SK-N-SH (cell line): ENCODE data around the gene CRACR2A. TPM values are rescaled to one million over a fixed set of nuclear protein-coding genes. Genes with fewer than 3 reads are reported as not detected.

ENCODE experiments used
- CTCF ChIA-PET: fragments of 300-600, 350-600 bp; formaldehyde crosslinking; extraction: SDS; loops from one replicate; lab custom pipeline; 2021; lab: Yijun Ruan, JAX
- POLR2A ChIA-PET: fragments of 350-600 bp; sonication (Branson Sonifier 250); formaldehyde crosslinking; extraction: SDS; loops from one replicate; lab custom pipeline; 2020; ENCODE audit warnings: antibody characterized with exemption, inconsistent platforms; lab: Yijun Ruan, JAX
- DNase-seq: peaks from one replicate; pipeline ENCODE4 v3.0.0; 2012
- H2AFZ ChIP-seq: fragments of 200-600 bp; sonication (generic); 2 replicates; pipeline ENCODE4 v1.8.1; 2016; ENCODE audit warnings: antibody characterized with exemption, mild to moderate bottlenecking, low read depth
- H3F3A ChIP-seq: fragments of 200-600 bp; sonication (generic); replicated peaks from 2 replicates; pipeline ENCODE3; 2016; ENCODE audit warnings: antibody characterized with exemption, mild to moderate bottlenecking; ENCODE audit not compliant: insufficient read depth
- H3K27ac ChIP-seq, 2 experiments: fragments of 200-500 bp in 1 of 2; fragments of 200-600 bp in 1 of 2; sonication (Bioruptor generic) in 1 of 2; sonication (generic), shearing (Covaris generic) in 1 of 2; 2 replicates each; pipeline versions ENCODE4 v1.5.1 to v1.6.1; 2014 to 2016; ENCODE audit warnings: low read depth in 2 of 2, inconsistent platforms in 1 of 2, low read length in 1 of 2, mild to moderate bottlenecking in 1 of 2, mixed read lengths in 1 of 2
- H3K27me3 ChIP-seq: fragments of 200-600 bp; sonication (generic), shearing (Covaris generic); 2 replicates; pipeline ENCODE4 v1.6.1; 2016; ENCODE audit warnings: mixed run types; ENCODE audit not compliant: insufficient read depth
- H3K36me3 ChIP-seq, 2 experiments: fragments of 200-500 bp in 1 of 2; fragments of 200-600 bp in 1 of 2; sonication (Bioruptor generic) in 1 of 2; sonication (generic) in 1 of 2; replicated peaks in 1 of 2; 2 replicates each; pipeline versions ENCODE3 to v1.5.1; 2014 to 2016; ENCODE audit warnings: low read length in 1 of 2, mild to moderate bottlenecking in 1 of 2; ENCODE audit not compliant: insufficient read depth in 2 of 2, control insufficient read depth in 1 of 2
- H3K4me1 ChIP-seq, 2 experiments: fragments of 200-500 bp in 1 of 2; fragments of 200-600 bp in 1 of 2; sonication (Bioruptor generic) in 1 of 2; sonication (generic), shearing (Covaris generic) in 1 of 2; 2 replicates each; pipeline versions ENCODE4 v1.5.1 to v1.6.1; 2014 to 2016; ENCODE audit warnings: low read depth in 1 of 2, low read length in 1 of 2, mixed run types in 1 of 2; ENCODE audit not compliant: insufficient read depth in 2 of 2, control insufficient read depth in 1 of 2
- H3K4me2 ChIP-seq: fragments of 200-600 bp; sonication (generic), shearing (Covaris generic); 2 replicates; pipeline ENCODE4 v1.6.1; 2017; ENCODE audit warnings: mixed run types
- H3K4me3 ChIP-seq, 2 experiments: fragments of 200-500 bp in 1 of 2; fragments of 200-600 bp in 1 of 2; sonication (Bioruptor generic) in 1 of 2; sonication (generic), shearing (Covaris generic) in 1 of 2; 2 replicates each; pipeline versions ENCODE4 v1.5.1 to v1.8.1; 2014 to 2016; ENCODE audit warnings: low read depth in 2 of 2, inconsistent platforms in 1 of 2, low read length in 1 of 2, mild to moderate bottlenecking in 1 of 2, mixed read lengths in 1 of 2, moderate library complexity in 1 of 2
- H3K79me2 ChIP-seq: fragments of 200-600 bp; sonication (generic); 2 replicates; pipeline ENCODE4 v1.8.1; 2017; ENCODE audit warnings: mild to moderate bottlenecking; ENCODE audit not compliant: insufficient read depth
- H3K9ac ChIP-seq: fragments of 200-600 bp; sonication (generic); 2 replicates; pipeline ENCODE4 v1.6.1; 2017; ENCODE audit warnings: mixed run types
- H3K9me2 ChIP-seq: fragments of 200-600 bp; sonication (generic); 2 replicates; pipeline ENCODE4 v1.6.1; 2017; ENCODE audit warnings: mixed run types
- H3K9me3 ChIP-seq: fragments of 200-600 bp; sonication (generic); 2 replicates; pipeline ENCODE4 v1.6.1; 2017; ENCODE audit warnings: mixed run types, mild to moderate bottlenecking, moderate library complexity
- H4K20me1 ChIP-seq: fragments of 200-600 bp; sonication (generic); 2 replicates; pipeline ENCODE4 v1.6.1; 2017; ENCODE audit warnings: mild to moderate bottlenecking, mixed run types; ENCODE audit not compliant: insufficient read depth
- CHD2 ChIP-seq: fragments of 150-350 bp; IDR thresholded peaks from 2 replicates; pipeline ENCODE4 v1.6.1; 2018; ENCODE audit warnings: low read length; ENCODE audit not compliant: partially characterized antibody
- ELF1 ChIP-seq: IDR thresholded peaks from 2 replicates; pipeline ENCODE4 v1.4.0; 2012
- GABPA ChIP-seq: IDR thresholded peaks from 2 replicates; pipeline ENCODE4 v1.4.0; 2012; ENCODE audit warnings: low read depth, mild to moderate bottlenecking
- IRF3 ChIP-seq: fragments of 150-350 bp; IDR thresholded peaks from 2 replicates; pipeline ENCODE4 v1.6.1; 2016; ENCODE audit warnings: mild to moderate bottlenecking, low read depth, low read length
- RCOR1 ChIP-seq: fragments of 150-350 bp; IDR thresholded peaks from 2 replicates; pipeline ENCODE4 v1.6.1; 2017; ENCODE audit warnings: antibody characterized with exemption, low read length
- YY1 ChIP-seq: IDR thresholded peaks from 2 replicates; pipeline ENCODE4 v1.4.0; 2012; ENCODE audit warnings: low read depth, mild to moderate bottlenecking
- ZBTB33 ChIP-seq: IDR thresholded peaks from 2 replicates; pipeline ENCODE4 v1.4.0; 2012; ENCODE audit warnings: low read depth, borderline replicate concordance
- WGBS: methylation state at CpG from one replicate; pipeline ENCODE4 v1.1.6; 2017; ENCODE audit warnings: low lambda C conversion rate; 5-methylcytosine and 5-hydroxymethylcytosine counted together
- polyA plus RNA-seq, 3 experiments: library from polyadenylated mRNA; depleted of rRNA; stranded (reverse); fragments of >200 nt; gene quantifications; 2 replicates each; pipeline ENCODE4 v1.2.3, GENCODE V29; 2012

The CRACR2A gene
- polyA plus RNA-seq, 1 of the 3 experiments (the other 2 are of a cell fraction), result 0.12 TPM

GRCh38 chr12:3597526-3598210 lies 155.2 kb downstream of the CRACR2A start:
- no peak overlapping the region for H2AFZ ChIP-seq
- TF ChIP-seq RCOR1, result no peak
- TF ChIP-seq, all 33 proteins: peak for 0

GRCh38 chr12:3596703-3597415 lies 156.1 kb downstream of the CRACR2A start:
- Histone ChIP-seq H3K9ac (no peak overlapping the region), H3K27ac (no peak overlapping the region), H2AFZ (no peak overlapping the region), H3K4me3 (no peak overlapping the region), H3F3A (no peaks in the 10 kb centered on the region), H3K9me3 (no peaks in the 10 kb centered on the region), H3K4me1 (peaks cover 0 to 18% of the 10 kb centered on the region in 2 experiments; a peak in 1 of 4 replicates), H3K36me3 (no peaks in the 10 kb centered on the region), H3K4me2 (no peak overlapping the region), H3K9me2 (no peaks in the 10 kb centered on the region), H3K27me3 (no peaks in the 10 kb centered on the region), H3K79me2 (no peaks in the 10 kb centered on the region), H4K20me1 (no peaks in the 10 kb centered on the region)
- no peak for DNase-seq
- CTCF ChIA-PET, result interaction anchor here (0.9 kb wide), 1 partner anchor 19 kb away, joined by 4 read pairs; no protein-coding TSS in a partner anchor
- WGBS, result 55% methylated on average over 8 of the region's 8 CpGs
- TF ChIP-seq CHD2 (no peak), IRF3 (no peak), ELF1 (no peak), YY1 (no peak), GABPA (no peak), ZBTB33 (no peak)
- POLR2A ChIA-PET, result no interaction called here

More at GRCh38 chr12:3597526-3598210, 155.2 kb downstream of the CRACR2A start:
- H3K79me2 ChIP-seq, result no peaks in the 10 kb centered on the region
- no peaks in the 10 kb centered on the region for H3K36me3 ChIP-seq
- DNase-seq, result no peak
- H3K9me2 ChIP-seq, result no peaks in the 10 kb centered on the region
- no peak overlapping the region for H3K4me2 ChIP-seq
- WGBS, result 65% methylated on average over 5 of the region's 7 CpGs
- H3K9me3 ChIP-seq, result no peaks in the 10 kb centered on the region
- H3K27me3 ChIP-seq, result no peaks in the 10 kb centered on the region
- POLR2A ChIA-PET, result no interaction called here
- peaks cover 0 to 23% of the 10 kb centered on the region in 2 experiments; a peak in 1 of 4 replicates for H3K4me1 ChIP-seq
- no peak overlapping the region for H3K27ac ChIP-seq
- no peaks in the 10 kb centered on the region for H4K20me1 ChIP-seq
- no peak overlapping the region for H3K4me3 ChIP-seq
- H3F3A ChIP-seq, result no peaks in the 10 kb centered on the region
- CTCF ChIA-PET, result interaction anchor here (0.9 kb wide), 1 partner anchor 20 kb away, joined by 4 read pairs; no protein-coding TSS in a partner anchor
- H3K9ac ChIP-seq, result no peak overlapping the region
